ENCODE data around the gene KLF9. TPM values are rescaled to one million over a fixed set of nuclear protein-coding genes. Genes with fewer than 3 reads are reported as not detected.
A peak's percentile ranks its signal among the peaks of the same experiment; 100 is the strongest.
"Not testable (repeated sequence)": the region's sequence is repeated elsewhere in the genome, so short reads cannot be mapped to it uniquely, and the experiment has no call there.

KLF9 gene
- total RNA-seq, 1 donor from 2014 or later, result 98.5 TPM

GRCh38 chr9:70403618-70404025 lies 10.8 kb downstream of the KLF9 start:
- TF ChIP-seq CTCF (IDR thresholded peaks at IDR 0.05) (no peak), POLR2A (IDR thresholded peaks at IDR 0.05) (no peak), POLR2AphosphoS5 (IDR thresholded peaks at IDR 0.05; ENCODE audit: insufficient read depth in 1 of 2, low read depth in 1 of 2) (no peak)
- Histone ChIP-seq H3K27me3 (no peaks in the 10 kb centered on the region), H3K36me3 (no peaks in the 10 kb centered on the region), H3K4me1 (peaks cover 100% of the 10 kb centered on the region), H3K27ac (peak overlapping the region; percentile 62), H3K9me3 (no peaks in the 10 kb centered on the region), H3K4me3 (no peak overlapping the region)
- intact Hi-C loops (cut with DNase I), result no loop called here
- DNase-seq (ENCODE audit: extremely low spot score in 2 of 2), result no peak

GRCh38 chr9:70403166-70403565 lies 11.3 kb downstream of the KLF9 start:
- no peak for TF ChIP-seq POLR2AphosphoS5 (IDR thresholded peaks at IDR 0.05; ENCODE audit: insufficient read depth in 1 of 2, low read depth in 1 of 2)
- no peak for TF ChIP-seq CTCF (IDR thresholded peaks at IDR 0.05)
- TF ChIP-seq POLR2A (IDR thresholded peaks at IDR 0.05), result no peak
- Histone ChIP-seq H3K9me3 (no peaks in the 10 kb centered on the region), H3K4me1 (peaks cover 100% of the 10 kb centered on the region), H3K27me3 (no peaks in the 10 kb centered on the region), H3K27ac (peak overlapping the region; percentile 19), H3K36me3 (no peaks in the 10 kb centered on the region), H3K4me3 (no peak overlapping the region)
- intact Hi-C loops (cut with DNase I), result no loop called here
- DNase-seq (ENCODE audit: extremely low spot score in 2 of 2), result no peak

DNA sequence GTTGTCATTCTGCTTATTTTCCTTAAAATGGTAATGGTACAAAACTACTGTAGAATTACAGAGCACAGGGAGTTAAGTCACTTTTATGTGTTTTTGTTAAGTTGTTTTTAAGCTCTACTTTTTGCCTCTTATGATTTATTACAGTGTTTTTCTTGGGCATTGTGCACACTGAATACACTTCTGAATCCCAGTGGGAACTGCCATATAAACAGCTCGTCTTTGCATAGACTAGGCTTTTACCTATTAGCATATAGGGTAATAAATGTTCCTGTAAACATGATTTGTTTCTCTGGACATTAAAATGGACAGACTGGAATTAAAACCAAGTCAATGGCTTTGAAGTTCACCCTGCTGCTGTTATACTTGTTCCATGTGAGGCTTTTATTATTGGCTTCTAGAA lies 12.2 kb downstream of the KLF9 start:
- TF ChIP-seq POLR2AphosphoS5 (IDR thresholded peaks at IDR 0.05; ENCODE audit: insufficient read depth in 1 of 2, low read depth in 1 of 2) (no peak), POLR2A (IDR thresholded peaks at IDR 0.05) (no peak)
- Histone ChIP-seq H3K27ac (no peak overlapping the region), H3K9me3 (no peaks in the 10 kb centered on the region), H3K4me1 (peaks cover 98% of the 10 kb centered on the region), H3K4me3 (no peak overlapping the region), H3K36me3 (no peaks in the 10 kb centered on the region), H3K27me3 (no peaks in the 10 kb centered on the region)
- intact Hi-C loops (cut with DNase I), result no loop called here
- DNase-seq (ENCODE audit: extremely low spot score in 2 of 2), result no peak

DNA sequence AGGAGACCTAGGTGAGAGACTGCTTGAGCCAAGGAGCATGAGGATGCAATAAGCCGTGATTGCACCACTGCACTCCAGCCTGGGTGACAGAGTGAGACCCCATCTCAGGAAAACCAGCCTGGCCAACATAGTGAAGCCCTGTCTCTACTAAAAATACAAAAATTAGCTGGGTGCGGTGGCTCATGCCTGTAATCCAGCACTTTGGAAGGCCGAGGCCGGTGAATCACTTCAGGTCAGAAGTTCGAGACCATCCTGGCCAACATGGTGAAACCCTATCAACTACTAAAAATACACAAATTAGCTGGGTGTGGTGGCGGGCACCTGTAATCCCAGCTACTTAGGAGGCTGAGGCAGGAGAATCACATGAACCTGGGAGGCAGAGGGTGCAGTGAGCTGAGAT lies 13.2 kb downstream of the KLF9 start:
- H3K4me3 ChIP-seq; H3K27ac ChIP-seq; H3K36me3 ChIP-seq; H3K9me3 ChIP-seq; H3K27me3 ChIP-seq; intact Hi-C loops (cut with DNase I); DNase-seq (ENCODE audit: extremely low spot score in 2 of 2): not testable (repeated sequence)
- peaks cover 88% of the 10 kb centered on the region for H3K4me1 ChIP-seq

DNA sequence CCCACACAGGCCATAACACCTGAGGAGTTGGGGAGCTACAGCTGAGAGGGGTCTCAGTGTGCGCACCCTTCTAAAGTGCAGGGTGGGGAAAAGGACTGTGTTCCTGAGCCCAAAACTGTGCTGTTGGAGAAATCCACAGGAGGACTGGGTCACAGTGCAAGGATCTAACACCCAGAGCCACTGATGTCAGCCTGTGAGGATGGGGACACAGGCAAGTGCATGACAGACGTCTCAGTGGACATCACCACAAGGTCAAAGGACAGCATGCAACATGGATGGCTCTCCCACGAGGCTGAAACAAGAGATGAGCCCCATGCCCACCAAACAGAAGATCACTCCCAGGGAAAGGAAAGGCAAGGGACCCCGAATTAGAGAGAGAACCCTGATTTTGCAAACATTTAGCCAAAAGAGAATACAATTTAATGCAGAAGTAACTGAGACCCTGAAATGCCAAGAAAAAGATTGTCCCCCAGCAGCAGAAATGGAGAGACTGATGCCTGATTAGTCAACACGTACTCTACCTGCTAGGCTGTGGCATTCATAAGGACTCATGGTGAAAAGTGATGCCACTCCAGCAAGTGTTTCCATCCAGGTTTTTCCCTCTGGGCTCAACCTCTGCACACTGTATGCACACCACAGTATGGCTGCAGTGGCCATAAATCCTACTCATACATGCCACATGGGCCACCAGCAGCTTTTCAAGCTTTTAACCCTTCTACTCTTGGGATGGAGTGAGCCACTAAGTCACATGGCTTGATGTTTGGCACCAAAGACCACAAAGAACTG lies 14.2 kb downstream of the KLF9 start:
- intact Hi-C loops (cut with DNase I), result no loop called here
- DNase-seq (ENCODE audit: extremely low spot score in 2 of 2), result no peak
- peaks cover 87% of the 10 kb centered on the region for H3K4me1 ChIP-seq
- H3K4me3 ChIP-seq, result no peak overlapping the region
- H3K27ac ChIP-seq, result no peak overlapping the region
- no peak for TF ChIP-seq CTCF (IDR thresholded peaks at IDR 0.05)
- TF ChIP-seq POLR2A (IDR thresholded peaks at IDR 0.05), result no peak
- no peak for TF ChIP-seq POLR2AphosphoS5 (IDR thresholded peaks at IDR 0.05; ENCODE audit: insufficient read depth in 1 of 2, low read depth in 1 of 2)
- H3K9me3 ChIP-seq, result no peaks in the 10 kb centered on the region
- no peaks in the 10 kb centered on the region for H3K27me3 ChIP-seq
- no peaks in the 10 kb centered on the region for H3K36me3 ChIP-seq

DNA sequence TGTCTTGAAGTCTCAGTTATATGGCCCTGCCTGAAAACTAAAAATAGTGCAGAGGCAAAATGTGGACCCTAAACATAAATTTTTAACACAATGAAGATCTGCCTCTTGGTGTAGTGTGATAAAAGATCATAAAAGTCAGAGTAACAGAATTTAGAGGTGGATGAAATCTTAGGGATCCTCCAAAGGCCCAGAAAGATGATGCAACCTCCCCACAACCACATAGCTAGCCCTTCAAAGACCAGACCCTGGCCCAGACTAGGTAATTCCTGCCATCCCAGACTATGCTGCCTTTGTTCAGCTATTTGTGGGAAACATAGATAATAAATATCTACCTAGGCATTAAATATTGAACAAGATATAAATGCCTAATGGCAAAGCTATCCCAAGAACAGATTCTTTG lies 15.3 kb downstream of the KLF9 start:
- Histone ChIP-seq H3K4me1 (peaks cover 85% of the 10 kb centered on the region), H3K36me3 (no peaks in the 10 kb centered on the region), H3K4me3 (no peak overlapping the region), H3K27ac (no peak overlapping the region), H3K9me3 (no peaks in the 10 kb centered on the region), H3K27me3 (no peaks in the 10 kb centered on the region)
- intact Hi-C loops (cut with DNase I), result no loop called here
- TF ChIP-seq POLR2AphosphoS5 (IDR thresholded peaks at IDR 0.05; ENCODE audit: insufficient read depth in 1 of 2, low read depth in 1 of 2) (no peak), POLR2A (IDR thresholded peaks at IDR 0.05) (no peak), CTCF (IDR thresholded peaks at IDR 0.05) (no peak)
- DNase-seq (ENCODE audit: extremely low spot score in 2 of 2), result no peak

Measured in vagina (tissue), 2 donors.